HG03108 (cell line): ENCODE measurements around the gene CSMD2.

Experiments used
- ATAC-seq: cut with Tn5 transposase; IDR thresholded peaks from one replicate; pipeline ENCODE4 v1.9.1; 2021; ENCODE audit warnings: moderate library complexity; ENCODE audit not compliant: unreplicated experiment

Gene CSMD2

GRCh38 chr1:33721301-33721815 lies 443.7 kb downstream of the CSMD2 start:
- ATAC-seq = no peak

DNA sequence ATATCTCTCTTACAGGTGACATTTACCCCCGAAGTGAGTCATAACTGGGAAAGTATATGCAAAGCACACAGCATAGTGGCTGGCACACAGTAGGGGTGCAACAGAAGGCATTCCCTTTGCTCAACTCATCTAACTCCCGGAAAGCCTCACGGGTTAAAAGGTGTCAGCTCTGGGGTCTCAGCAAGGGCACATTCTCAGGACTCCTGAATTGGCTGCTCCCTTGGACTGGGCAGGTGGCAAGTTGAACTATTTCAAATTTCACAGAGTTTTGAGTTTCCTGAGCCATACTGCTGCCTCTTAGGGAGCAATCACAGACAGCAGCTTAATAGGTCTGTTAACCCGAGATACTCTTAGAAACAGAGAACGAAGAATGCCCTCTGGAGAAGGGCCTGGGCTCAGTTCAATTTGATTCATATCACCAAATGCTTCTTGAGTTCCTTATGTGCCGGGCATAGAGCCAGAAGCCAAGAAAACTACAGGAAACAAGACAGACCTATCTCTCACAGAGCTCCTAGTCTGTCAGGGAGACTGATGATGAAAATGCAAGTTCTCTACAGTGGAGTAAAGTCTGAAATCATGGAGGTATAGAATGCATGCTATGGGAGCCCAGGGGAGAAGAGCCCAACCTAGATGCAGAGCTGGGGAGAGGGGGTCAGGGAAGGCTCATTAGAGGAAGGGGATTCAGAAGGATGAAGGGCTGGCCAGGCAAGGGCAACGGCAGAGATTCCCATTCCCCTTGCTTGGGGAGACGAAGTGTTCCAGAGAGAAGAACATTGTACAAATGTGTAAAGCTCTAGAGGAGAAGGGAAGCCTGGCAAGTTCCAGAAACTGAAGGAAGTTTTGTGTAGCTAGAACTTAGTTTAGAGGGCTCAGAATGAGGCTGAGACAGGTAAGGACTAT lies 445.0 kb downstream of the CSMD2 start:
- no peak for ATAC-seq

DNA sequence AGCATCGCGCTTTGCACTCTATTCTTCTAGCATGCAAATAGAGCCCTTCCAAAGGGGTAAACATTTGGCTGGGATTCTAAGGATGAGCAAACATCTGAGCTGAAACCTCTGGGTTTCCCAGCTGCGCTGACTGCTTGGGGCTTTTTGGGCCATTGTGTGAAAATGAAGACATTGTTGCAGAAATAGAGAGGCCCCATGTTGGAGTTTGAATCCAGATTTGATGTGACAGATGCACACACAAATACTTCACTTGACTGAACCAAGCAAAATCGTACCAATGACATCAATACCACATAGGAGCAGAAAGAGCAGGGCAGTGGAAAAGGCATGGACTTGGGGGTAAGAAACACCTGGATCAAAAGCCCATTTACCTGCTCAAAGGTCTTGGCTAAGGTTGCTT lies 445.7 kb downstream of the CSMD2 start:
- no peak for ATAC-seq

GRCh38 chr1:33718186-33718585 lies 446.8 kb downstream of the CSMD2 start:
- ATAC-seq = no peak

- ATAC-seq = no peak
Measured at GRCh38 chr1:33716976-33717688, 447.9 kb downstream of the CSMD2 start.

DNA sequence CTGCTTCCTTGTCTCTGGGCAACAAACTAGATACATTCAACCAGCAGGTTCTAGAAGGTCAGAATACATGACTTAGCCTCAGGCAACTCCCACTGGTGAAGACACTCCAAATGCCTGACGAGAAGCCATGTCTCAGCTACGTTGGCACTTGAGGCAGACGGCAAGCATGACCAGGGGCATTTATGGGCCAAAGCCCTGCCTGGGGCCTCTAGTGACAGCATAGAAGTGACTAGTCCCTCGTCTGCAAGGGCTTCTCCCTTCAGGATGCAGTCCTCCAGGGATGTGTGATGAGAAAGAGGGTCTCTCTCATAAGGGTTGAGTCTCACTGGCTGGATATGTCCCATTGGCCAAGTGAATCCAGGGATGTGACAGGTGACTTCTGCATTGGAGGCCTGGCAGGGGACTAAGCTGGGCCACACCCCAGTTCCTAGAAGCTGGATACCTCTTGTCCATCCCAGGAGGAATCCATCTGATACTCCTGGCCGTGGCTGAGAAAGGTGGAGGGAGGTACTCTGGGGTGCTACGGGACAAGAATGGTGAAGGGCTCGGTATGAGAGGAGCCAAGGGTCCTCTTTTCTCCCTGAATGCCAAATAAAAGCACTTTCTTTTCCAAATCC lies 449.7 kb downstream of the CSMD2 start:
- ATAC-seq = no peak

DNA sequence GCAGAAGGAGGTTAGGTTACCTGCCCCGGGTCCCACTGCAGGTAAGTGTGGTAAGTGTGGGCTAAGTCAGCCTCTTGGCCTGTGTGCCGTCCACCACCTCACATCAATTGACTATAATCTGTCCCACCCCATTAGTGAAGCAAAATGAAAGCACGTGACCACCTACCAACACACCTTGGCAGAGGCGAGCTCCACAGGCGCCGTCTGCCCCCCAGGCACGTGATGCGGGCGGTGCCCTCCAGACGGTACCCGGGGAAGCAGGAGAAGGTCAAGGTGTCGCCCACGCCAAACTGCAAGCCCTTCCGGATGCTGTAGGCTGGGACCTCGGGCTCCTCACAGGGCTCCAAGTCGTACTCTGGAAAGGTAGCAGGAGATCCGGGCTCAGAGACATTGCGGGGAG lies 450.6 kb downstream of the CSMD2 start:
- ATAC-seq = no peak

DNA sequence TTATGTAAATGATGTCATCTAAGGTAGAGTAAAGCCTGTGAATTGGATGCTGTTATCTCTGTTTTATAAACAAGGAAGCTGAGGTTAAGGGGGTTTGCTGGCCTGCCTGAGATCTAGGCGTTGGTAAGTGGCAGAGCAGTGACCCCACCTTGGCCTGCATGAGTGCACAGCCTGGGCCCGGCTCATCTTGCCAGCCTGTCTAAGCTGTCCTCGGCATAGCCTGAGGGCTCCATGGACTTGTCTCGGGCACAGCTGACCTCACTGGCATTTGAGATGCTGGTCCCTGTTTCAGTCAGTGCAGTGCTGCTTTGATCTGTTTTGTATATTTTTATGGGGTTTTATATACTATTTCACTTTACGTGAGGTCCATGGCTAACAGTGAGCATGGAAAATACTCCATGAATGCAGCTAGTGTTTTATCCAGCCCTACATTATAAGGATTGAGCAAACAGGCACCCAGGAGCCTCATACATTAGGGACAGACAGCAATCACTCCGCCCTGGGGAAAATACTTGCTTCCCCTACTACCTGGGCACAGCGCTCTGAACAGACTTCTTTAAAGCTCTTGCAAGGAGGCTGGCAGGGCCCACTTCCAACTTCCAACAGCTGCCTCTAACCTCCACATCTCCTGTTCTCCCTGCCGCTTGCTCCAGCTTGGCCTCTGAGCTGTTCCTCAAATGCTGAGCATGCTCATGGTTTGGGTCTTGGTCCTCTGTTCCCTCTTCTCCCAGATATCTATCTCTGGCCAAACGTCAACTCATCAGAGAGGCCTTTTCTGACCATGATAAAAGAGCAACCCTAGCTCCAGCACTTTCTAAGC lies 451.8 kb downstream of the CSMD2 start:
- no peak for ATAC-seq

DNA sequence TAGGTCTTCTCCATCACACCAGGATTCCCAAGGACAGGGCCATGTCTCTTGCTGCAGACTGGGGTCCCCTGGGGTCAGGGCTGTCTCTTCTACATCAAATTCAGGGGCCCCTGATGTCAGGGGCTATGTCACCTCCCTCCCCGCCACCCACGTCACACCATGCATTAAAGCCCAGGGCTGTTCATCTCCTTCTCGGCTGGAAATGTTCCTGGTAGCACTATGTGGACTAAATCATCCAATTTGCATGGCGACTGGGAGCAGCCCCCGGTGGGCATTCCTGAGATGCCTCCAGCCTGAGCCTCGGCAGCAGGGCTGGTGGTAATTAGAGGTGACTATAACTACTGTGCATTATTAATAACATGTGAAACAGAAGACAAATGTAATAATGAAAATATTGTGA lies 452.8 kb downstream of the CSMD2 start:
- ATAC-seq = no peak

DNA sequence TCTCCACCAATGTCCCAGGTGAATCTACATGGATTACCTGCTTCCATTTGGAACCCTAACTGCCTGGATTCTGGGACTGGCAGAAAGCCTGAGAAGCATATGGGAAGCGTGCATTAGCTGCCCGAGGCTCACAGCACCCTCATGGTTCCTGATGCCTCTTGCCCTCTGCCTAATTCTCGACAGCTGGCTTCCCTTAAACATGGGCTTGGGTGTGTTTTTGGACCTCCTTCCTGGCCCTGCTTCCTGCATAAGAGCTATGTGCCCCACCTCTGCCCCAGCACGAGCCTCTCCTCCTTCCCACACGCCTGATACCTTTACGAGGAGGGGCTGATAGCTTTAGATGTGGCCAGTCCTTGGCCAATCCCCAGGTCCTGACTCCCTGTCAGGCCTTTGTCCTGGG lies 453.5 kb downstream of the CSMD2 start:
- no peak for ATAC-seq

- no peak for ATAC-seq
Measured at GRCh38 chr1:33710967-33711366, 454.1 kb downstream of the CSMD2 start.

- no peak for ATAC-seq
Measured at GRCh38 chr1:33709783-33710718, 455.0 kb downstream of the CSMD2 start.

DNA sequence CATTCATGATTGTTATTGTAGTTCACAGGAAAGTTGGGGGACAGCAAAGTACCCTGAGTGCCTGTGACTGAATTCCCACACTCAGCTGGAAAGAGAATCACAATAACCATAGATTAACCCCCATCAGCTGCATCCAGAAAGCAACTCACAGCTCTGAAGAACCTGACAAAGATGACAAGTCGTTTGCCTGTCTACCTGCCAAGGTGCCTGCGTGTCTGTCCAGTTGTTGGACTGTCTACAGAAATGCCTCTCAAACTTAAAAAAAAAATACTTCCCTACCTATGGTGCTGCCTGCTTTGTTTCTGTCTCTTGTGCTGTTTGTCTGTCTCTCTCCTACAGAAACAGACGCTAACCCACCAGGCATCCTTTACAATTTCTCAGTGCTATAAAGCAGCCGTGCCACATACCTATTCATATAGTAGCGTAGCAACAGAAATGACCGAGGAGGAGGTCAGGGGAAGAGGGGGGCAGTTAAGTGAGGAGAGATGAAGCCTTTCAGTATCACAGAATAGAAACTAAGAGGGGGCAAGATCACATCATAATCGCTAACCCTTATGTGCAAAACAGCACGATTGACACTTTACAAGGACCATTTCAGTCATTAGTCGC lies 455.8 kb downstream of the CSMD2 start:
- no peak for ATAC-seq

DNA sequence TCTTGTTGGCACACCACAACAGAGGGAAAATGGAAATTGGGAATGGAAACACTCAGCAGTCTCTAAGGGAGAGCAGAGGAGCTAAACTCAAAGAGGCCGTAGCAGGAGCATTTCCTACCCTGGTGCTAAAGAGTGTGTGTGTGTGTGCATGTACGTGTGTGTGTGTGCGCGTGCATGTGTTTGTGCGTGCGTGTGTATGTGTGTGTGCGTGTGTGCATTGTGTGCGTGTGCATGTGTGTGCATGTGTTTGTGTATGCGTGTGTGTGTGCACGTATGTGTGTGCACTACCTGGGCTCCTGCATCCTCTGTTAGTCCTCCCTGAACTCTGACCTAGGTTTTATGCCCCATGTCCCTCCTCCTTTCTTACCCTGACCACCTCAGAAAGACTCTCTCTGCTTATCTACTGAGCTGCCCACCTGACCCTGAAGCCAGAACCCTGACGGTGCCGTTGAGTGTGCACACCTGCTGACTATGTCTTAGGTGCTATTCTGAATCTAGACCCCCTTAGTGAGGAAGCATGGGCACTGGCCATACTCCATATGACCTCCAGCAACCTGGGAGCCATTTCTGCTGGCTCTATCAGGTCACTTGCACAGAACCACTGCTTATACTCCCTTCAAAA lies 458.3 kb downstream of the CSMD2 start:
- ATAC-seq = no peak

- no peak for ATAC-seq
Measured at GRCh38 chr1:33703464-33703863, 461.6 kb downstream of the CSMD2 start.

DNA sequence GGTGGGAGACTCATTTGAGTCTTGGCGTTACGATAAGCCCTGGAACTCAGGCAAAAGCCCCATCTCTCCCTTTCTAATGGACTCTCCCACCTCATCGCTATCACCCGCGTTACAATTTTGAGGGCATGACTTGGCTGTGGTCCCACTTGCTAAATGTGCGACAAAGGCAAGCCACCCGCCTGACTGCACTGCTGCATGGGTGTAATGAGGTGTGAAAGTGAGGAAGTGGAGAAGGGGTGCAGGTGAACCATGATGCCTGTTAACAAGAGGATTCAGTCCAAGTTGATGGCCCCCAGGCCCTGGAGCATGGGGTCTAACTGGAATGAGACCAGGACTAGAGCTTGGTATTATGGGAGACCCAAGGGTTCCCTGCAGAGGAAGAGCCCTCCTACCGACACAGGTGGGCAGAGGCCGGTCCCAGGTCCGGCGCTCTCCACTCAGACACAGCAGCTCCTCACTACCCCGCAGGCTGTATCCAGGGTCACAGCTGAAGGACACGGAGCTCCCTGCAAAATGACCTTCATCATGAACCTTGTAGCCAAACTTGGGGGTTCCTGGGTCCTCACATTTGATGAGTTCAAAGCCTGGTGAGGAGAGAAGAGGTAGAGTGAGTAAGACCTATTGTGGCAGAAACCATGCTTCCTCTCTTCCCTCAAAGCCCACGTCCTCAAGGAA lies 466.5 kb downstream of the CSMD2 start:
- no peak for ATAC-seq

DNA sequence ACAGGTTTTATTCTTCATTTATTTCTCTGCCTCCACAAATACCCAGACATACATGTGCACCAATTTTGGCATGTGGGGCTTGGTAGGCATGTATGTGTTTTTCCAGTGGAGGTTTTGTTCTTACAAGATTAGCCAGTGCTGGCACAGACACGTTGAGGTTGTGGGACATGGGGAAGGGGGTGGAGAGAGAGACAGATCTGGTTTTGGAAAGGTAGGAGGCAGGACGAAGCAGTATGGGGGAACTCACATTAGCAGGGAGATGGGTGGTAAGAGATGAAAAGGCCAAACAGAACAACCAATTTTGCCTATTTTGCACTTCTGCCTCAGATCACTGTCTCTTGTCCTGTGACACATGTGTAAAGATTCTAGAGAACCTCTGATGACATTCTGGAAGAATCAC lies 467.2 kb downstream of the CSMD2 start:
- no peak for ATAC-seq

DNA sequence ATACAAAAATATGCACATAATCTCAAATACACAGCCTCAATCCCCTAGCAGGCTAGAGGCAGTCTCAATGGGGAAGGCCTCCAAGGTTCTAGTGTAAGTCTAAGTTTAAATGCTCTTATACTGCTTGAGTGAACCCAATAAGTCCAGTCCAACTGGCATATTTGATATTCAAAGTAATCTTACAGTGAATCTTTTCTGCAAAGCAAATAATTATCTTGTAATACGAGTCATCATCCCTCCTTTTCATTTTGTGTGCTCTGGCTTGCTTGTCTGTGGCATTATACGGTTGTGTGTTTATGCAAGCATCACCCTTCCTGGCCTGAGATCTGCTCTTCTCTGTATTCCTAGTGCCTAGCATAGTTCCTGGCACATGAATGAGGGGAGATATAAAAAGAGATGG lies 468.1 kb downstream of the CSMD2 start:
- ATAC-seq = no peak
